MV-4-11 (cell line): ENCODE results near the gene MRPL23.

ENCODE experiments used
- DNase-seq: peaks from one replicate; lab custom pipeline; 2025; lab: John Stamatoyannopoulos, UW

Gene MRPL23

GRCh38 chr11:1946812-1947484 lies at the start of gene MRPL23:
MRPL23 (plus strand) TSS chr11:1947332; CDS start chr11:1947363, 31 bp downstream.
- DNase-seq: no peak

GRCh38 chr11:1899090-1899489 lies 48.0 kb upstream of the MRPL23 start:
- DNase-seq: no peak

- no peak for DNase-seq
Observed at GRCh38 chr11:1899686-1900085, 47.4 kb upstream of the MRPL23 start.

- peak; percentile 46 for DNase-seq
Observed at GRCh38 chr11:1906181-1906580, 41.0 kb upstream of the MRPL23 start.

- DNase-seq: no peak
Observed at GRCh38 chr11:1906611-1907423, 40.3 kb upstream of the MRPL23 start.

GRCh38 chr11:1908618-1909017 lies 38.5 kb upstream of the MRPL23 start:
- no peak for DNase-seq

- DNase-seq: no peak
Observed at GRCh38 chr11:1909524-1909923, 37.6 kb upstream of the MRPL23 start.

GRCh38 chr11:1912289-1912878 lies 34.7 kb upstream of the MRPL23 start:
- DNase-seq: peak; percentile 63

- no peak for DNase-seq
Observed at GRCh38 chr11:1913271-1914060, 33.7 kb upstream of the MRPL23 start.

- no peak for DNase-seq
Observed at GRCh38 chr11:1915795-1916131, 31.4 kb upstream of the MRPL23 start.

- no peak for DNase-seq
Observed at GRCh38 chr11:1916132-1916985, 30.8 kb upstream of the MRPL23 start.

- DNase-seq: no peak
Observed at GRCh38 chr11:1916986-1917522, 30.1 kb upstream of the MRPL23 start.

- DNase-seq: no peak
Observed at GRCh38 chr11:1917523-1918435, 29.4 kb upstream of the MRPL23 start.

GRCh38 chr11:1918436-1919315 lies 28.5 kb upstream of the MRPL23 start:
- no peak for DNase-seq

- DNase-seq: no peak
Observed at GRCh38 chr11:1919391-1920127, 27.6 kb upstream of the MRPL23 start, which contains the start of gene TNNT3. TNNT3 (plus strand) TSS chr11:1919703; CDS start chr11:1922875, 3,172 bp downstream.

- DNase-seq: no peak
Observed at GRCh38 chr11:1920128-1920908, 26.8 kb upstream of the MRPL23 start.

- DNase-seq: no peak
Observed at GRCh38 chr11:1920909-1921573, 26.1 kb upstream of the MRPL23 start.
